OCI-LY7 (cell line): Measurements from ENCODE around the gene NACAD. TPM values are rescaled to one million over a fixed set of nuclear protein-coding genes. Genes with fewer than 3 reads are reported as not detected.
"Not testable (repeated sequence)": the region's sequence is repeated elsewhere in the genome, so short reads cannot be mapped to it uniquely, and the experiment has no call there.

Source experiments
- BruUV-seq: library from RNA; stranded (reverse); fragments of 400-500 nt; replicated peaks from 2 replicates; lab custom pipeline; 2021; lab: Mats Ljungman, UMichigan
- CTCF ChIA-PET: fragments of 300-600 bp; sonication (Branson Sonifier 250); formaldehyde crosslinking; loops from one replicate; lab custom pipeline; 2022; ENCODE audit warnings: antibody characterized with exemption; ENCODE audit not compliant: unreplicated experiment; lab: Charles Lee
- POLR2A ChIA-PET: fragments of 300-600 bp; sonication (Branson Sonifier 250); formaldehyde crosslinking; loops from one replicate; lab custom pipeline; 2022; ENCODE audit warnings: antibody characterized with exemption; lab: Charles Lee
- DNase-seq: peaks from one replicate; pipeline ENCODE4 v3.0.0-alpha.2; 2015; ENCODE audit warnings: low spot score
- H2AFZ ChIP-seq: fragments of 200-600 bp; sonication (generic), shearing (Covaris generic); 2 replicates; pipeline ENCODE4 v1.6.1; 2014; ENCODE audit warnings: mild to moderate bottlenecking, antibody characterized with exemption, low read length, moderate library complexity
- H3K27ac ChIP-seq: fragments of 200-600 bp; sonication (generic); 2 replicates; pipeline ENCODE4 v1.5.1; 2014; ENCODE audit warnings: mixed run types, low read depth, mild to moderate bottlenecking, moderate library complexity, low read length, inconsistent platforms; ENCODE audit not compliant: poor library complexity, severe bottlenecking
- H3K36me3 ChIP-seq: fragments of 200-600 bp; sonication (generic); 2 replicates; pipeline ENCODE4 v1.6.1; 2014; ENCODE audit warnings: mild to moderate bottlenecking, antibody characterized with exemption, low read length, moderate library complexity, mixed read lengths; ENCODE audit not compliant: insufficient read depth
- H3K4me1 ChIP-seq: fragments of 200-600 bp; sonication (generic); 2 replicates; pipeline ENCODE4 v1.5.1; 2014; ENCODE audit warnings: mild to moderate bottlenecking, low read length; ENCODE audit not compliant: insufficient read depth, poor library complexity, severe bottlenecking
- H3K4me2 ChIP-seq: fragments of 200-600 bp; sonication (generic); 2 replicates; pipeline ENCODE4 v1.6.1; 2014; ENCODE audit warnings: mild to moderate bottlenecking, low read length
- H3K4me3 ChIP-seq: fragments of 200-600 bp; sonication (generic); 2 replicates; pipeline ENCODE4 v1.5.1; 2014; ENCODE audit warnings: mild to moderate bottlenecking, low read depth, low read length; ENCODE audit not compliant: poor library complexity, severe bottlenecking
- H3K79me2 ChIP-seq: fragments of 200-600 bp; sonication (generic); 2 replicates; pipeline ENCODE4 v1.6.1; 2016; ENCODE audit warnings: low read depth, mild to moderate bottlenecking, low read length, moderate library complexity, mixed read lengths; ENCODE audit not compliant: insufficient read depth
- H3K9me2 ChIP-seq: fragments of 200-600 bp; sonication (generic); 2 replicates; pipeline ENCODE4 v1.6.1; 2016; ENCODE audit warnings: mild to moderate bottlenecking, low read length, mixed read lengths; ENCODE audit not compliant: insufficient read depth
- H3K9me3 ChIP-seq: fragments of 200-600 bp; sonication (generic); 2 replicates; pipeline ENCODE4 v1.6.1; 2014; ENCODE audit warnings: mild to moderate bottlenecking, mixed run types, low read length, mixed read lengths
- H4K20me1 ChIP-seq: fragments of 200-600 bp; sonication (generic); 2 replicates; pipeline ENCODE4 v1.6.1; 2014; ENCODE audit warnings: mild to moderate bottlenecking, antibody characterized with exemption, low read length, moderate library complexity, mixed read lengths; ENCODE audit not compliant: insufficient read depth
- CTCF ChIP-seq: fragments of 200-600 bp; sonication (generic); conservative IDR thresholded peaks from 2 replicates; pipeline ENCODE4 v1.5.1; 2014; ENCODE audit warnings: mild to moderate bottlenecking, antibody characterized with exemption, low read length, moderate library complexity, mixed read lengths
- EZH2phosphoT487 ChIP-seq: fragments of 200-600 bp; sonication (generic); IDR thresholded peaks from 2 replicates; pipeline ENCODE4 v1.6.1; 2018; ENCODE audit warnings: low read depth, borderline replicate concordance, mild to moderate bottlenecking, mixed run types, antibody characterized with exemption, low read length, moderate library complexity, mixed read lengths
- intact Hi-C: fragments of 100-400 bp; cut with micrococcal nuclease; formaldehyde crosslinking; loops from one replicate; pipeline ENCODE4 v1.10.0; 2022; ENCODE audit not compliant: unreplicated experiment
- total RNA-seq, 2 experiments: library from RNA; depleted of rRNA in 1 of 2; stranded (reverse); fragments of >200 nt in 1 of 2; shearing (Covaris generic) in 1 of 2; gene quantifications; 2 replicates each; pipeline ENCODE4 v1.2.3, GENCODE V29; 2014 to 2022

Gene NACAD
- total RNA-seq, 2 experiments from 2014 or later = not detected

- BruUV-seq = no TSS peak
- ChIA-PET POLR2A (interaction anchor here (0.7 kb wide), 1 partner anchor 23 kb away, joined by 11 read pairs; no protein-coding TSS in a partner anchor), CTCF (interaction anchor here (0.6 kb wide), 1 partner anchor 255 kb away, joined by 4 read pairs; no protein-coding TSS in a partner anchor)
These were observed 28.8 kb upstream of the NACAD start for GRCh38 chr7:45117582-45117981.

GRCh38 chr7:45116048-45116447 is 27.3 kb upstream of the NACAD start:
- Histone ChIP-seq H3K4me1 (peaks cover 28% of the 10 kb centered on the region), H3K9me2 (no peaks in the 10 kb centered on the region), H3K4me3 (no peak overlapping the region), H3K36me3 (no peaks in the 10 kb centered on the region), H3K27ac (no peak overlapping the region), H4K20me1 (no peaks in the 10 kb centered on the region), H3K9me3 (no peaks in the 10 kb centered on the region), H2AFZ (no peak overlapping the region), H3K4me2 (no peak overlapping the region), H3K79me2 (peaks cover 13% of the 10 kb centered on the region)
- ChIA-PET CTCF (interaction anchor here (0.7 to 0.8 kb wide), 2 partner anchors 88 to 142 kb away, joined by 3 read pairs; no protein-coding TSS in a partner anchor), POLR2A (interaction anchor here (0.7 to 1.1 kb wide), 3 partner anchors 89 to 116 kb away, joined by 3 to 4 read pairs (median 4); no protein-coding TSS in a partner anchor)
- intact Hi-C loops = loop anchor here (10.0 kb wide), 1 partner anchor 271 kb away; the partner anchor contains the start of gene H2AZ2
- no peak for DNase-seq
- no peak for TF ChIP-seq EZH2phosphoT487
- no peak for TF ChIP-seq CTCF
- no TSS peak for BruUV-seq

More at GRCh38 chr7:45117582-45117981, 28.8 kb upstream of the NACAD start:
- Histone ChIP-seq H3K4me1 (peaks cover 23% of the 10 kb centered on the region), H3K4me2 (no peak overlapping the region), H3K36me3 (no peaks in the 10 kb centered on the region), H3K79me2 (peaks cover 3% of the 10 kb centered on the region; the same call in 1 of the 2 replicates), H4K20me1 (no peaks in the 10 kb centered on the region), H3K9me2 (no peaks in the 10 kb centered on the region), H2AFZ (no peak overlapping the region), H3K27ac (no peak overlapping the region), H3K4me3 (no peak overlapping the region), H3K9me3 (no peaks in the 10 kb centered on the region)
- intact Hi-C loops = loop anchor here (10.0 kb wide), 1 partner anchor 273 kb away; the partner anchor contains the start of gene H2AZ2
- no peak for DNase-seq
- TF ChIP-seq CTCF = no peak
- no peak for TF ChIP-seq EZH2phosphoT487

GRCh38 chr7:45114926-45115325 is 26.2 kb upstream of the NACAD start:
- Histone ChIP-seq H3K9me2 (no peaks in the 10 kb centered on the region), H3K79me2 (peaks cover 24% of the 10 kb centered on the region), H4K20me1 (peaks cover 2% of the 10 kb centered on the region; the same call in 1 of the 2 replicates), H3K9me3 (no peaks in the 10 kb centered on the region), H3K27ac (no peak overlapping the region), H3K36me3 (peaks cover 4% of the 10 kb centered on the region; the same call in 1 of the 2 replicates), H3K4me1 (peaks cover 33% of the 10 kb centered on the region), H3K4me2 (no peak overlapping the region), H3K4me3 (no peak overlapping the region), H2AFZ (no peak overlapping the region)
- no peak for TF ChIP-seq EZH2phosphoT487
- no peak for TF ChIP-seq CTCF
- no TSS peak for BruUV-seq
- intact Hi-C loops = loop anchor here (10.0 kb wide), 1 partner anchor 270 kb away; the partner anchor contains the start of gene H2AZ2
- DNase-seq = no peak
- ChIA-PET CTCF (interaction anchor here (0.5 to 1.1 kb wide), 2 partner anchors 13 to 78 kb away, joined by 3 to 4 read pairs; no protein-coding TSS in a partner anchor), POLR2A (interaction anchor here (0.7 to 1.8 kb wide), 4 partner anchors 9 to 1276 kb away, joined by 3 to 7 read pairs (median 4); no protein-coding TSS in a partner anchor)

GRCh38 chr7:45114257-45114656 is 25.5 kb upstream of the NACAD start:
- H3K4me3 ChIP-seq, H3K36me3 ChIP-seq, H3K27ac ChIP-seq, DNase-seq, H4K20me1 ChIP-seq, BruUV-seq, H2AFZ ChIP-seq, H3K4me2 ChIP-seq, CTCF ChIA-PET, H3K9me3 ChIP-seq, H3K9me2 ChIP-seq: not testable (repeated sequence)
- POLR2A ChIA-PET = interaction anchor here (0.6 to 1.8 kb wide), 5 partner anchors 9 to 261 kb away, joined by 3 to 7 read pairs (median 3); no protein-coding TSS in a partner anchor
- peaks cover 31% of the 10 kb centered on the region for H3K79me2 ChIP-seq
- intact Hi-C loops = loop anchor here (10.0 kb wide), 1 partner anchor 269 kb away; the partner anchor contains the start of gene H2AZ2
- H3K4me1 ChIP-seq = peaks cover 39% of the 10 kb centered on the region
